GM19463 (cell line): ENCODE results near the gene SAP25.
"Not testable (repeated sequence)": the region's sequence is repeated elsewhere in the genome, so short reads cannot be mapped to it uniquely, and the experiment has no call there.

ENCODE experiments used
- ATAC-seq: cut with Tn5 transposase; IDR thresholded peaks from one replicate; pipeline ENCODE4 v1.9.1; 2021; ENCODE audit warnings: mild to moderate bottlenecking, moderate library complexity; ENCODE audit not compliant: unreplicated experiment

The SAP25 gene

GRCh38 chr7:100576384-100576993 is 2.8 kb upstream of the SAP25 start:
- ATAC-seq: no peak

- ATAC-seq: no peak
Measured at GRCh38 chr7:100575746-100576383, 2.2 kb upstream of the SAP25 start.

GRCh38 chr7:100575206-100575631 is 1.5 kb upstream of the SAP25 start:
- no peak for ATAC-seq

GRCh38 chr7:100574362-100575205 is 884 bp upstream of the SAP25 start:
- ATAC-seq: no peak

- no peak for ATAC-seq
Measured at GRCh38 chr7:100572949-100573675, 588 bp downstream of the SAP25 start.

- ATAC-seq: no peak
Measured at GRCh38 chr7:100572281-100572948, 1.3 kb downstream of the SAP25 start.

DNA sequence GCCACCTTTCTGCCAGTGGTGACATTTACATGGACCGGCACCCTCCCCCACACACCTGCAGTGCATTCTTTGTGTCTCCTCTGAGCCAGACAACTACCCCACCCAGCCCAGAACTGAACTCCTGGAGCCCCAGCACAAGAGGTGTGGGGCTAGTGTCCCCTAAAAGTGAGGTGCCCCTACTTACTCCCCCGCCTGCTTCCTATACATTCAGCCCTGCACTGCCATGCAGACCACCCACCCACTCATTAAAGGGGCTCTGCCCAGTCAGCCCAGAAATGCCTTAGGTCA is 1.9 kb downstream of the SAP25 start:
- ATAC-seq: no peak

DNA sequence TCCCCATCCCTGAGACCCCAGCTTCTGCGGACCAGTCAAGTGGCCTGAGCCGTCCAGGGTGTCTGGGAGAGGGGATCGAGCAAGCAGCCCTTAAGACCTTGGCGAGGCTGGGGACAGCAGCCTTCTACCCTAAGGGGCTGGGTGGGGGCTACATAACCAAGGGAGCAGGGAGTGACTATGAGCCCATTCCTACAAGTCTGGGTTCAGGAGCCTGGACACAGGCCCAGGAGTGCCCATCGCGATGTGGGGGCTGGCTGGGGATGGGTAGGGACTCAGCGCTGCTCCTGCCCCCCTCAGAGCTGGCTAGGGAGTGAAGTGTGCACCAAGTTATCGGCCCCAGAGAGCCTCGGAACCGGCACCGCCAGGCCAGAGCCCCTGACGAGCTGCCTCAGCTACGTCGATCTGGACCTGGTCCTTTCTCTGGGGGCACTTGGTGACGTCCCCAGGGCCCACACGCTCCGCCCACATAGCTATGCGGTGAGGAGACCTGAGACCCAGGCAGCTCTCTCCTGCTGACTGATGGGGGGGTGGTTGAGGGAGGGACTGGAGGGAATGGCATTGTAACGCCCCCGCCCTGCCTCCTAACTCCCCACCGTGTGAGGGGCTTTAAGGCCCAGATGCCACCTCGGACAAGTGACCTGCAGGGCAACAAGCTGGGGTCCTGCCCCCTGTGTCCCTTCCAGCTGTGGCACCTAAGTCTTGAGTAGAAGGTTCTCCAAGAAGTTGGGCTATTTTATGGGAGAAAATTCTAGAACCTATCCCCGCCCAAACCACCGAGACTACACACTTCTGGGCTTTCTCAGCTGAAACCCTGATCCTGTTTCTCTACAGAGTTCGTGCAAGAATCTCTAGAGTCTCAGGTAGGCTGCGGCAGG is 2.5 kb downstream of the SAP25 start:
- no peak for ATAC-seq

GRCh38 chr7:100568896-100569844 is 4.5 kb downstream of the SAP25 start:
- no peak for ATAC-seq

DNA sequence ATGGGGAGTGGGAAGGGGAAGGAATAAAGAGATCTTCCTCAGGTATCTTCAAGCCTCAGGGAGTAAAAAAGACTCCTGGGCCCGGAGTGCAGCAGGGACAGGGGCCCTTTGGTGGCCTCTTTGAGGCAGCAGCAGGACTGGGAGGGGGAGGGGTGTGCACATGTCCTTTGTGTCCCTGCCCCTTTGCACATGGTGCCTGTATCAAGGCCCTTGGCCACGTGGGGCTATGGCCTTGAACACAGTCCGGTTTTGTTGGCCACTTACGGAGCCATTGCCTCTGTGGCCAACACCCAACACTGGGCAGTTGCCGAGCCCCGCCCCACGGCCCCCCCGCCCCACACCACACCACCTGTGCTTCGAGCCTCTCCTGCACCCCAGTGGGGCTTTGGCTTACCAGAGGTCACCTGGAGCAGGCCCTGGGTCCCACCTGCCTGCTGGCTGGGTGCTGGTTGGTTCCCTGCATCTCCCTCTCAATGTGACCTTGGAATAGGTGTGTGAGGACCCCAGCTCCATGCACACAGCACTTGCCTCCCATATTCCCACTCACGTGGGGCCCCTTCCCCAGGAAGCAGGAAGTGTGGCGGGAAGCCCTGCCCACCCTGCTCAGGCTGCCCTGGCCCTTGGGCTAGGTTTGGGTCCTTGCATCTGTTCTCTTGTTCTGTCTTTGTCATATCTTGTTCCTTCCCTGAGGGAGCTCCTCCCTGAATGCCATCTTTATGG is 5.4 kb downstream of the SAP25 start:
- no peak for ATAC-seq

GRCh38 chr7:100567751-100568175 is 5.9 kb downstream of the SAP25 start:
- no peak for ATAC-seq

- ATAC-seq: no peak
Measured at GRCh38 chr7:100567031-100567730, 6.5 kb downstream of the SAP25 start.

DNA sequence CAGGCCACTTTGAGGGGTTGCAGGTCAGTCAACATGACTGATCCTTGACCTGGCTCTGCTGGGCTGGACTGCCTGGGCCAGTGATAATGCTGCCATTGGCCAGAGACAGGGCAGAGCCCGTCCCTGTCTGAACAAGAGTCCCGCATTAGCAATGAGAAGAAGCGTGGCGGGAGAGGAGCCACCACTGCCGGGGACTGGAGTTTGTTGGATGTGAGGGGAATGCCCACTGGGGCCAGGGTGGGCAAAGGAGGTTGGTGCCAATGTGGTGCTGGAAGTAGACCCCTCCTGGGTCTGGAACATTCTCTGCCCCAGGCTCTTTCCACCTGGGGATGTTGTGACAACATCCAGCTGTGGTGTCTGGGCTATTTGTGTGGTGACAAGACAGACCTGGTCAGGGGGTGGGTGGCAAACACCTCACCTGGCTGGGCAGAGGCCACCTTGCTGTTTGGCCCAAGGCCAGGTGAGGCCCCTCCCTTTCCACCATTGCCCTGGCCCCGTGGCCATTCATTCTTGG is 7.6 kb downstream of the SAP25 start:
- no peak for ATAC-seq

- no peak for ATAC-seq
Measured at GRCh38 chr7:100565133-100565571, 8.5 kb downstream of the SAP25 start.

DNA sequence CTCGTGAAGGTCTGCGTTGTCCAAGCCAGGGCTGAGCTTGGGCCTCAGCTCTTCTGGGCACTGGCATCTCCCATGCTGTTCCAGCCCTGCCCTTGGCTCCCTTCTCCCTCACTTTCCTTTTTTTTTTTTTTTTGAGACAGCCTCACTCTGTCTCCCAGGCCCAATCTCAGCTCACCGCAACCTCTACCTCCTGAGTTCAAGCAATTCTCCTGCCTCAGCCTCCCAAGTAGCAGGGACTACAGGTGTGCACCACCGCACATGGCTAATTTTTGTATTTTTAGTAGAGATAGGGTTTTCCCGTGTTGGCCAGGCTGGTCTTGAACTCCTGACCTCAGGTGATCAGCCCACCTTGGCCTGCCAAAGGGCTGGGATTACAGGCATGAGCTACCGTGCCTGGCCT is 9.3 kb downstream of the SAP25 start:
- ATAC-seq: not testable (repeated sequence)

DNA sequence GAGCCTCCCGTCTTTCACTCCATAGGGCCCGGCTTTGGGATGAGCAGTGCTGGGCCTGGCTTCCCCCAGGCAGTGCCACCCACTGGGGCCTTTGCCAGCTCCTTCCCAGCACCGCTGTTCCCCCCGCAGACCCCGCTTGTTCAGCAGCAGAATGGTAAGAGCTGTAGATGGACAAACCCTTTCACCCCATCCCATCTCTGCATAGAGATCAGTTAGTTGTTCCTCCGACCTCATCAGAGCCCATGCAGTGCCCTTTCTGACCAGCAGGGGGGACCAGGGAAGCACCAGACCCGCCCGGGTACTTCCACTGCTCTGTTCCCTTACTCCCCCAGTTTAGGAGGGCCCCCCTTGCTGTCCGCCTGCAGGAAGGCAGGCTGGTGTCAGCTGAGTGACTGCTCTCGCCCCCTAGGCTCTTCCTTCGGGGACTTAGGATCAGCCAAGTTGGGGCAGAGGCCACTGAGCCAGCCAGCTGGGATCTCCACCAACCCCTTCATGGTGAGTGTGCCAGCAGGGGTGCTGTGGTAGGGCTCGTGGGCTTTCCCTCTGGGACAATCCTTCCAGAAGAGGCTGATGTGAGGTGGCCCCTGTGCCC is 9.8 kb downstream of the SAP25 start:
- no peak for ATAC-seq

DNA sequence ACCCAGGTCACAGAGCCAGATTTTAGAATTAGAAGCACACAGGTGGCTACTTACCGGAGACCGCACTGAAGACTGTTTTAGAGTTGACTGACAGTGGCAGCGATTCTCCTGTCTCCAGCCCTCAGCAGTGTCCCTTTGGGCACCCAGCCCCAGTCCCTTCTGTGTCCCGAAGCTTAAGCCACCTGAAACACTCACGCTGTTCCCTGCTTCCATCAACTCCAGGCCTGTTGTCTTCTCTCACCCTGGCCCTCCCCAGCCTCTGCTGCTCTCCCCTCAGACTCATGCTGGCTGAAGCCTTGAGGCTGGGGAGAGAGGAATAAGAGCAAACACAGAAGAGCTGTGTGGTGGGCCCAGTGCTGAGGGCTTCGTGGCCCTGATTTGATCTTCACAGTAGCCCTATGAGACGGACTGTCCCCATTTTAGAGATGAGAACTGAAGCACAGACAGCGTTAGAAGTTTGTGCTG is 10.6 kb downstream of the SAP25 start:
- ATAC-seq: no peak
